Measurements from ENCODE around the gene LARP4B. TPM values are rescaled to one million over a fixed set of nuclear protein-coding genes. Genes with fewer than 3 reads are reported as not detected.

The LARP4B gene
- total and polyA plus RNA-seq, 8 donors, result 11.8 to 269 (median 54.3) TPM

DNA sequence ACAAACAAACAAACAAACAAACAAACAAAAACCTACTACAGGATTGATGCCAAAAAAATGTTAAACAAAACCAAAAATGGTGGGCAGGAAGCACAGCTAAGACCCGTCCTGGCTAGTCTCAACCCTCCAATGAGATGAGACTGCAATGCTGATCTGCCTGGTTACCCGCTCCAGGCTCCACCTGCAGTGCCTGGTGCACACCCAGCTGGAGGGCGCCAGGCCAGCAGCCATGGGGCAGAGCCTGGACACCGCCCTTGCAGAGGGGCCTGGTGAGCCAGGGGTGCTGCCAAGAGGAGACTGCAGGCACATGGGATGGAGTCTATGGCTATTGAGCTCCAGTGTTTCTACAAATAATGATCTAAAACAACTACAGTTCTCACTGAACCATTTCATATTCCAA is 107.0 kb downstream of the LARP4B start:
- H3K4me3 ChIP-seq, result no peak overlapping the region
- TF ChIP-seq, protein P1, sequence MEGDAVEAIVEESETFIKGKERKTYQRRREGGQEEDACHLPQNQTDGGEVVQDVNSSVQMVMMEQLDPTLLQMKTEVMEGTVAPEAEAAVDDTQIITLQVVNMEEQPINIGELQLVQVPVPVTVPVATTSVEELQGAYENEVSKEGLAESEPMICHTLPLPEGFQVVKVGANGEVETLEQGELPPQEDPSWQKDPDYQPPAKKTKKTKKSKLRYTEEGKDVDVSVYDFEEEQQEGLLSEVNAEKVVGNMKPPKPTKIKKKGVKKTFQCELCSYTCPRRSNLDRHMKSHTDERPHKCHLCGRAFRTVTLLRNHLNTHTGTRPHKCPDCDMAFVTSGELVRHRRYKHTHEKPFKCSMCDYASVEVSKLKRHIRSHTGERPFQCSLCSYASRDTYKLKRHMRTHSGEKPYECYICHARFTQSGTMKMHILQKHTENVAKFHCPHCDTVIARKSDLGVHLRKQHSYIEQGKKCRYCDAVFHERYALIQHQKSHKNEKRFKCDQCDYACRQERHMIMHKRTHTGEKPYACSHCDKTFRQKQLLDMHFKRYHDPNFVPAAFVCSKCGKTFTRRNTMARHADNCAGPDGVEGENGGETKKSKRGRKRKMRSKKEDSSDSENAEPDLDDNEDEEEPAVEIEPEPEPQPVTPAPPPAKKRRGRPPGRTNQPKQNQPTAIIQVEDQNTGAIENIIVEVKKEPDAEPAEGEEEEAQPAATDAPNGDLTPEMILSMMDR (IDR thresholded peaks at IDR 0.05), result no peak
- TF ChIP-seq POLR2AphosphoS5 (IDR thresholded peaks at IDR 0.05) (no peak), POLR2A (IDR thresholded peaks at IDR 0.05) (no peak), EP300 (IDR thresholded peaks at IDR 0.05) (no peak)
- 89 to 93% (median 89%) methylated on average over 4 of the region's 4 CpGs for WGBS, 5 donors
- no peak overlapping the region for H3K27ac ChIP-seq
- intact Hi-C loops (cut with DNase I; ENCODE audit: low total_unique reads), result no loop called here
- no peak for DNase-seq
- no peaks in the 10 kb centered on the region for H3K4me1 ChIP-seq
- peaks cover 78 to 100% (median 100%) of the 10 kb centered on the region in 4 donors for H3K36me3 ChIP-seq
- H3K9me3 ChIP-seq, result no peaks in the 10 kb centered on the region
- H3K27me3 ChIP-seq, result no peaks in the 10 kb centered on the region

DNA sequence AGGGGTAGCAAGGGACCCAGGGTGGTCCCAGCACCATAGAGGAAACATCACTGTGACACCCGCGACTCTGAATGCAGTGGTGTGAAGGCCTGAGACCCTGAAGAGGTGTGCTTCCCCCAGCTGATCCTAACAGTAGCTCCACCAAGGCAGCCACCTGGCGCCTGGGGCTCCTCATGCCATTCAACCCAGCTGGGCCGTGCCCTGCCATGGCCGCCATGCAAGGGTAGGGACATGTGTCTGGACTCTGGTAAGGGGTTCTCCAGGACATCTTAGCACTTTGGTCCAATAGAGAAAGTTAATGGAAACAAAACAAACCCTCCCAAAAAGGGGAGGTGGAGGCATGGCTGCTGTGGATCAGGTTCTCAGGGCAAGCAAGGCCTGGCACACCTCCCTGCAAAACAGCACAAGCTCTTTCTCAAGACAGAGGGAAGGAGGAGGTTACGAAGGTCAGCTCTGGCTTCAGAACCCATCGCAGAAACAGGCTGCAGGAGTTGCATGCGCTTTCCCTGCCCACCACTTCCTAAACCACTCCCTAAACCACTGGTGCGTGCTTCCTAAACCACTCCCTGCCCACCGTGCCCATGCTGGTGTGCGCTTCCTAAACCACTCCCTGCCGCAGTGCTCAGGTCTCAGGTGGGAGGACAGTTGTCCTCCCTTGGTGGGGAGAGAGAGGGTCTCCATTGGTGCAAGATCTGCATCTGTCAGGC is 108.7 kb downstream of the LARP4B start:
- 81 to 94% (median 89%) methylated on average over 11 to 12 of the region's 12 CpGs for WGBS, 5 donors
- no peak for TF ChIP-seq EP300 (IDR thresholded peaks at IDR 0.05)
- TF ChIP-seq, protein P1 (IDR thresholded peaks at IDR 0.05), result no peak
- TF ChIP-seq POLR2A (IDR thresholded peaks at IDR 0.05), result no peak
- TF ChIP-seq POLR2AphosphoS5 (IDR thresholded peaks at IDR 0.05), result no peak
- no peaks in the 10 kb centered on the region for H3K27me3 ChIP-seq
- no peaks in the 10 kb centered on the region for H3K9me3 ChIP-seq
- peaks cover 0 to under 1% (median 0%) of the 10 kb centered on the region in 4 donors for H3K4me1 ChIP-seq
- DNase-seq, result no peak
- H3K36me3 ChIP-seq, result peaks cover 66 to 100% (median 100%) of the 10 kb centered on the region in 4 donors
- H3K27ac ChIP-seq, result no peak overlapping the region
- H3K4me3 ChIP-seq, result no peak overlapping the region
- intact Hi-C loops (cut with DNase I; ENCODE audit: low total_unique reads), result no loop called here

DNA sequence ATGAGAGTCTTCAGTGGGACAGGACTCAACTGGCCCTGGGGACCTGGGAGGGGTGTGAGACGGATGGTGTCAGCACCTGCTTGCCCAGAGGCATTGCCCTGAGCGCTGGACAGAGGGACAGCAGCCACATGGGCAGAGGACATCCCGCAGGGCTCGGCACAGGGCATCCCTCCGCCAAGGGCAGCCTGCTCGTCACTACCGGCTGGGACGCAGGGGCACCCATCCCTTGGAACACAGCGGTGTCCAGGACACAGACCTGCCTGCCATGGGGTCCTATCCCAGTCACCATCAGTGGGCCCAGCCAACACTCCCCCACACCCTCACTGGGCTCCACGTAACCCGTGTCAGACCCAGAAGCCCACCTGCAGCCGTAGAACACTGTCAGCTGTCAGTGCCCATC is 109.3 kb downstream of the LARP4B start:
- intact Hi-C loops (cut with DNase I; ENCODE audit: low total_unique reads), result no loop called here
- TF ChIP-seq POLR2A (IDR thresholded peaks at IDR 0.05), result no peak
- no peak for TF ChIP-seq POLR2AphosphoS5 (IDR thresholded peaks at IDR 0.05)
- TF ChIP-seq, protein P1 (IDR thresholded peaks at IDR 0.05), result no peak
- no peak for TF ChIP-seq EP300 (IDR thresholded peaks at IDR 0.05)

DNA sequence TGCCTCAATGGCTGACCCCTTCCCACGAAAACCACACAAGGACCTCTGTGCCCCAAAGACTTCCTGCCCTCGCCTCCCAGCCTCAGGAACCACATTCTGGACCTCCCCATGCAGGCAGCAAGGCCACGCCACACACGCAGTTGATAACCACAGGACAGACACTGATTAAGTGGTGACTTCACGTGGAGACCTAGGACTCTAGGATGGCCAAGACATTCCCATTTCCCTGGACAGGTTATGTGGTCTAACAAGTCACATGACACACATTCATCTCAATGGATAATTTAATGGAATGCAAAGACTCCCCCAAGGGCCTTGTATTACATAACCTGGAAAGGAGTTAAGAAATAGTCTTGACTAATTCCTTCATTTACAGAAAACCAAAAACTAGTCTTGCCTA is 110.2 kb downstream of the LARP4B start:
- 79 to 90% (median 85%) methylated on average over 5 of the region's 5 CpGs for WGBS, 5 donors
- no peak for DNase-seq
- TF ChIP-seq EP300 (IDR thresholded peaks at IDR 0.05), result no peak
- no peak for TF ChIP-seq POLR2A (IDR thresholded peaks at IDR 0.05)
- no peak for TF ChIP-seq POLR2AphosphoS5 (IDR thresholded peaks at IDR 0.05)
- TF ChIP-seq, protein P1 (IDR thresholded peaks at IDR 0.05), result no peak
- H3K36me3 ChIP-seq, result peaks cover 80 to 100% (median 100%) of the 10 kb centered on the region in 4 donors
- H3K4me3 ChIP-seq, result no peak overlapping the region
- H3K4me1 ChIP-seq, result peaks cover 0 to 10% (median 3%) of the 10 kb centered on the region in 4 donors
- no peak overlapping the region for H3K27ac ChIP-seq
- H3K27me3 ChIP-seq, result no peaks in the 10 kb centered on the region
- H3K9me3 ChIP-seq, result no peaks in the 10 kb centered on the region
- intact Hi-C loops (cut with DNase I; ENCODE audit: low total_unique reads), result no loop called here

More for the DNA sequence above, 109.3 kb downstream of the LARP4B start:
- H3K4me3 ChIP-seq, result no peak overlapping the region
- H3K27me3 ChIP-seq, result no peaks in the 10 kb centered on the region
- DNase-seq, result no peak
- peaks cover 71 to 100% (median 100%) of the 10 kb centered on the region in 4 donors for H3K36me3 ChIP-seq
- no peaks in the 10 kb centered on the region for H3K9me3 ChIP-seq
- H3K4me1 ChIP-seq, result peaks cover 0 to 6% (median 3%) of the 10 kb centered on the region in 4 donors
- H3K27ac ChIP-seq, result no peak overlapping the region
- WGBS, 5 donors, result 97 to 99% (median 98%) methylated on average over 7 to 12 of the region's 12 CpGs

Data from stomach (tissue), 9 donors.